ENCODE results near the gene TOX3. TPM values are rescaled to one million over a fixed set of nuclear protein-coding genes. Genes with fewer than 3 reads are reported as not detected.
A peak's percentile ranks its signal among the peaks of the same experiment; 100 is the strongest.

Gene TOX3
- total and polyA plus RNA-seq, 2 of the 13 experiments (the other 11 are each of a cell fraction or from before 2014, with no cell fraction given) = 14.5 to 98.6 TPM

DNA sequence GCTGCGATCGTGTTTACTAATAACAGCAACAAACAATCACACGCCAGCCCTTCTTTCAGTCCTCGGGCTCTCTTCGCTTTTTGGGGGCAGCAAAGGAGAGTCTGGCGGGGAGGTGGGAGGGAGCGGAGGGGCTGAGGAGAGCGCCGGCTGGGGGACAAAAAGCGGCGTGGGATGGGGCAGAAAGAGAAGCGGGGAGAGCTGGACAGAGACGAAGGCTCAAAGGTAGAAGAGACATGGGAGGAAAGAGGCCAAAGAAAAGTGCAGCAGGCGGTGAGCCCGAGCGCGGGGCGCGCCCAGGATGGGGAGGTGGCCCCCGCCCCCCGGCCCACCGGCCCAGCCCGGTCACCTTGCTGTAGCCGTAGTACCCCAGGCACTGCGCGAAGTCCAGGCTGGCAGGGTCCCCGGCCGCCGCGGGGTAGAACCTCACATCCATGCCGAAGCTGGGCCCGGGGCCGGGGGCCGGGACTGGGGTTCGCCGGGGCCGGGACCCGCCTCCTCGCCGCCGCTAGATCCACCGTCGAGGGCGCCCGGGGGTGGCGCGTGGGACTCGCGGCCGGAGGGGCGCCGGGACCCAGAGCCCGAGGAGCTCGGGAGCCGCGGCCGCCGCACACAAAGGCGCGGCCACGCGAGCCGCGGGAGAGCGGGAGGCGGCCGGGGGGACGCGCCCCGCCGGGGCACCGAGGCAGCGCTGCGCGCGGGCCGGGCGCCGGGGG is 496 bp downstream of the TOX3 start (continued):
- TF ChIP-seq ZFX (CRISPR knock-in tag; IDR thresholded peaks at IDR 0.05; ENCODE audit: low read depth) (peak; percentile 29; the same call in 1 of the 2 replicates), HDAC1 (CRISPR knock-in tag; IDR thresholded peaks at IDR 0.05) (0 out of 2 replicates have a peak, but pooled peaks have one; percentile 9), POLR2G (IDR thresholded peaks at IDR 0.05; ENCODE audit: low read depth, low read length) (peak; percentile 11), ZNF143 (CRISPR knock-in tag; IDR thresholded peaks at IDR 0.05) (no peak), ASH2L (IDR thresholded peaks at IDR 0.05; ENCODE audit: insufficient read length, low read depth, low read length) (peak; percentile 11), PATZ1 (CRISPR knock-in tag; IDR thresholded peaks at IDR 0.05) (no peak), YEATS4 (CRISPR knock-in tag; IDR thresholded peaks at IDR 0.05; ENCODE audit: borderline replicate concordance) (peak; percentile 47; the same call in 1 of the 2 replicates), ARNTL (CRISPR knock-in tag; IDR thresholded peaks at IDR 0.05) (peak; percentile 20; the same call in 1 of the 2 replicates), ZNF547 (CRISPR knock-in tag; IDR thresholded peaks at IDR 0.05) (no peak), ZBTB3 (CRISPR knock-in tag; IDR thresholded peaks at IDR 0.05; ENCODE audit: borderline replicate concordance, low read depth) (peak; percentile 23; the same call in 1 of the 2 replicates), SALL2 (CRISPR knock-in tag; IDR thresholded peaks at IDR 0.05) (no peak), MBNL3 (CRISPR knock-in tag; conservative IDR thresholded peaks at IDR 0.05) (no peak), STAG1 (CRISPR knock-in tag; IDR thresholded peaks at IDR 0.05) (peak; percentile 11; the same call in 1 of the 2 replicates), SIN3A (IDR thresholded peaks at IDR 0.05; ENCODE audit: borderline replicate concordance, low read depth, low read length) (peak; percentile 19; the same call in 1 of the 2 replicates), ZMYM4 (CRISPR knock-in tag; IDR thresholded peaks at IDR 0.05) (0 out of 2 replicates have a peak, but pooled peaks have one; percentile 12), NKX3-1 (CRISPR knock-in tag; IDR thresholded peaks at IDR 0.05) (no peak), STAT5B (CRISPR knock-in tag; IDR thresholded peaks at IDR 0.05) (no peak)
- TF ChIP-seq, protein P1, sequence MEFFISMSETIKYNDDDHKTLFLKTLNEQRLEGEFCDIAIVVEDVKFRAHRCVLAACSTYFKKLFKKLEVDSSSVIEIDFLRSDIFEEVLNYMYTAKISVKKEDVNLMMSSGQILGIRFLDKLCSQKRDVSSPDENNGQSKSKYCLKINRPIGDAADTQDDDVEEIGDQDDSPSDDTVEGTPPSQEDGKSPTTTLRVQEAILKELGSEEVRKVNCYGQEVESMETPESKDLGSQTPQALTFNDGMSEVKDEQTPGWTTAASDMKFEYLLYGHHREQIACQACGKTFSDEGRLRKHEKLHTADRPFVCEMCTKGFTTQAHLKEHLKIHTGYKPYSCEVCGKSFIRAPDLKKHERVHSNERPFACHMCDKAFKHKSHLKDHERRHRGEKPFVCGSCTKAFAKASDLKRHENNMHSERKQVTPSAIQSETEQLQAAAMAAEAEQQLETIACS (CRISPR knock-in tag; IDR thresholded peaks at IDR 0.05) = peak; percentile 46; the same call in 1 of the 2 replicates
- TF ChIP-seq, protein P2, sequence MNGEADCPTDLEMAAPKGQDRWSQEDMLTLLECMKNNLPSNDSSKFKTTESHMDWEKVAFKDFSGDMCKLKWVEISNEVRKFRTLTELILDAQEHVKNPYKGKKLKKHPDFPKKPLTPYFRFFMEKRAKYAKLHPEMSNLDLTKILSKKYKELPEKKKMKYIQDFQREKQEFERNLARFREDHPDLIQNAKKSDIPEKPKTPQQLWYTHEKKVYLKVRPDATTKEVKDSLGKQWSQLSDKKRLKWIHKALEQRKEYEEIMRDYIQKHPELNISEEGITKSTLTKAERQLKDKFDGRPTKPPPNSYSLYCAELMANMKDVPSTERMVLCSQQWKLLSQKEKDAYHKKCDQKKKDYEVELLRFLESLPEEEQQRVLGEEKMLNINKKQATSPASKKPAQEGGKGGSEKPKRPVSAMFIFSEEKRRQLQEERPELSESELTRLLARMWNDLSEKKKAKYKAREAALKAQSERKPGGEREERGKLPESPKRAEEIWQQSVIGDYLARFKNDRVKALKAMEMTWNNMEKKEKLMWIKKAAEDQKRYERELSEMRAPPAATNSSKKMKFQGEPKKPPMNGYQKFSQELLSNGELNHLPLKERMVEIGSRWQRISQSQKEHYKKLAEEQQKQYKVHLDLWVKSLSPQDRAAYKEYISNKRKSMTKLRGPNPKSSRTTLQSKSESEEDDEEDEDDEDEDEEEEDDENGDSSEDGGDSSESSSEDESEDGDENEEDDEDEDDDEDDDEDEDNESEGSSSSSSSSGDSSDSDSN (CRISPR knock-in tag; IDR thresholded peaks at IDR 0.05) = 0 out of 2 replicates have a peak, but pooled peaks have one; percentile 44
